Liver (tissue), 9 donors: ENCODE measurements around the gene ZNF304. TPM values are rescaled to one million over a fixed set of nuclear protein-coding genes. Genes with fewer than 3 reads are reported as not detected.

Experiments used
- DNase-seq: peaks from one replicate; pipeline ENCODE4 v3.0.0-alpha.2; 2017; ENCODE audit warnings: low spot score
- H3K27ac ChIP-seq, 2 donors: one replicate each; pipeline ENCODE4 v1.7.0; 2013; ENCODE audit warnings: inconsistent platforms in 2 of 2, low read length in 2 of 2, control low read depth in 1 of 2, low read depth in 1 of 2, mild to moderate bottlenecking in 1 of 2
- H3K27me3 ChIP-seq, 4 donors: one replicate each; pipeline versions ENCODE4 v1.6.1 to v1.7.0; 2013; ENCODE audit warnings: low read length in 3 of 4, inconsistent platforms in 1 of 4, mild to moderate bottlenecking in 1 of 4, moderate library complexity in 1 of 4; ENCODE audit not compliant: control insufficient read depth in 4 of 4, insufficient read depth in 4 of 4
- H3K36me3 ChIP-seq, 4 donors: one replicate each; pipeline versions ENCODE4 v1.6.1 to v1.7.0; 2013; ENCODE audit warnings: low read length in 3 of 4, mild to moderate bottlenecking in 3 of 4, low read depth in 1 of 4, moderate library complexity in 1 of 4; ENCODE audit not compliant: control insufficient read depth in 4 of 4, insufficient read depth in 3 of 4
- H3K4me1 ChIP-seq, 4 donors: one replicate each; pipeline versions ENCODE4 v1.6.1 to v1.7.0; 2013; ENCODE audit warnings: low read length in 3 of 4, mild to moderate bottlenecking in 3 of 4, moderate library complexity in 1 of 4; ENCODE audit not compliant: control insufficient read depth in 4 of 4, insufficient read depth in 4 of 4
- H3K4me3 ChIP-seq, 3 donors: one replicate each; pipeline versions ENCODE4 v1.6.1 to v1.7.0; 2013; ENCODE audit warnings: low read length in 3 of 3, control low read depth in 1 of 3, low read depth in 1 of 3, mild to moderate bottlenecking in 1 of 3
- H3K9ac ChIP-seq, 2 donors: one replicate each; pipeline ENCODE4 v1.7.0; 2013; ENCODE audit warnings: low read length in 2 of 2, mild to moderate bottlenecking in 2 of 2, moderate library complexity in 2 of 2, control low read depth in 1 of 2, low read depth in 1 of 2
- H3K9me3 ChIP-seq, 4 donors: one replicate each; pipeline versions ENCODE4 v1.6.1 to v1.7.0; 2013; ENCODE audit warnings: low read length in 3 of 4; ENCODE audit not compliant: control insufficient read depth in 4 of 4
- ATF3 ChIP-seq: IDR thresholded peaks from 2 replicates; pipeline ENCODE4 v1.6.1; 2016; ENCODE audit warnings: antibody characterized with exemption
- CTCF ChIP-seq: fragments of 150-350 bp; IDR thresholded peaks from 2 replicates; pipeline ENCODE4 v1.5.1; 2017; ENCODE audit warnings: improper control_type of control experiment, low read depth, low read length; ENCODE audit not compliant: missing input control
- EGR1 ChIP-seq, 2 donors: IDR thresholded peaks; 2 replicates each; pipeline ENCODE4 v1.6.1; 2016 to 2018; ENCODE audit warnings: antibody characterized with exemption in 2 of 2, low read depth in 2 of 2
- FOXA2 ChIP-seq: IDR thresholded peaks from 2 replicates; pipeline ENCODE4 v1.6.1; 2016; ENCODE audit warnings: antibody characterized with exemption
- GABPA ChIP-seq, 2 donors: IDR thresholded peaks in 1 of 2; conservative IDR thresholded peaks in 1 of 2; 2 replicates each; pipeline ENCODE4 v1.6.1; 2016; ENCODE audit warnings: antibody characterized with exemption in 2 of 2, mild to moderate bottlenecking in 1 of 2, moderate library complexity in 1 of 2
- HNF4G ChIP-seq: IDR thresholded peaks from 2 replicates; pipeline ENCODE4 v1.6.1; 2016; ENCODE audit warnings: antibody characterized with exemption
- JUND ChIP-seq, 2 donors: IDR thresholded peaks; 2 replicates each; pipeline ENCODE4 v1.6.1; 2016; ENCODE audit warnings: antibody characterized with exemption in 2 of 2
- MAX ChIP-seq: IDR thresholded peaks from 2 replicates; pipeline ENCODE4 v1.6.1; 2016; ENCODE audit warnings: antibody characterized with exemption
- RAD21 ChIP-seq, 2 donors: IDR thresholded peaks; 2 replicates each; pipeline ENCODE4 v1.6.1; 2016; ENCODE audit warnings: antibody characterized with exemption in 2 of 2, mild to moderate bottlenecking in 2 of 2
- RXRA ChIP-seq, 2 donors: IDR thresholded peaks; 2 replicates each; pipeline ENCODE4 v1.6.1; 2017 to 2018; ENCODE audit warnings: antibody characterized with exemption in 2 of 2, mild to moderate bottlenecking in 1 of 2
- SP1 ChIP-seq: IDR thresholded peaks from 2 replicates; pipeline ENCODE4 v1.6.1; 2018; ENCODE audit warnings: antibody characterized with exemption, mild to moderate bottlenecking
- TAF1 ChIP-seq: conservative IDR thresholded peaks from 2 replicates; pipeline ENCODE4 v1.6.1; 2016; ENCODE audit warnings: antibody characterized with exemption, mild to moderate bottlenecking
- ZBTB33 ChIP-seq: IDR thresholded peaks from 2 replicates; pipeline ENCODE4 v1.6.1; 2016; ENCODE audit warnings: antibody characterized with exemption
- WGBS: extraction: QIAGEN DNeasy Blood & Tissue Kit; methylation state at CpG from one replicate; pipeline ENCODE4 v1.1.7; 2013; 5-methylcytosine and 5-hydroxymethylcytosine counted together
- polyA plus RNA-seq, 2 donors: library from polyadenylated mRNA; stranded (reverse) in 1 of 2; unstranded in 1 of 2; fragments of 200-250 nt in 1 of 2; fragments of >200 nt in 1 of 2; fragmentation: Nextera tagmentation in 1 of 2; extraction: Ambion mirVana in 1 of 2; gene quantifications; one replicate each; pipeline versions ENCODE4 v1.2.1 to v1.2.3, GENCODE V29; 2013 to 2015
- total RNA-seq, 2 donors: library from RNA; depleted of rRNA; stranded (reverse); fragments of >200 nt; gene quantifications; one replicate each; pipeline ENCODE4 v1.2.3, GENCODE V29; 2014
- donor health status: healthy.
- donor health status: healthy.
- donor health status: healthy.
- donor health status: healthy.
- donor health status: healthy.

Gene ZNF304
- total and polyA plus RNA-seq, 4 donors: 0.90 to 5.6 (median 2.3) TPM

GRCh38 chr19:57357406-57357805, 6.3 kb downstream of the ZNF304 start:
- no peaks in the 10 kb centered on the region for H3K27me3 ChIP-seq
- H3K36me3 ChIP-seq: peaks cover 7 to 58% (median 53%) of the 10 kb centered on the region in 4 donors
- peaks cover 38 to 66% (median 64%) of the 10 kb centered on the region in 4 donors for H3K9me3 ChIP-seq

GRCh38 chr19:57359300-57359699, 8.2 kb downstream of the ZNF304 start:
- no peak overlapping the region for H3K27ac ChIP-seq
- no peak overlapping the region for H3K9ac ChIP-seq
- no peaks in the 10 kb centered on the region for H3K27me3 ChIP-seq
- peaks cover 7 to 43% (median 40%) of the 10 kb centered on the region in 4 donors for H3K36me3 ChIP-seq
- H3K9me3 ChIP-seq: peaks cover 34 to 55% (median 49%) of the 10 kb centered on the region in 4 donors
- no peak for TF ChIP-seq CTCF
- no peak for TF ChIP-seq EGR1 (IDR thresholded peaks at IDR 0.05; ENCODE audit: low read depth in 2 of 2)
- TF ChIP-seq TAF1: no peak
- TF ChIP-seq ZBTB33: no peak
- no peak for TF ChIP-seq MAX
- no peak for TF ChIP-seq HNF4G
- no peak for TF ChIP-seq GABPA (IDR thresholded peaks at IDR 0.05 in 1 of 2, conservative IDR thresholded peaks at IDR 0.05 in 1 of 2)
- DNase-seq: no peak
- no peak overlapping the region for H3K4me3 ChIP-seq
- H3K4me1 ChIP-seq: peaks cover 0 to 10% (median 8%) of the 10 kb centered on the region in 4 donors

More at GRCh38 chr19:57357406-57357805, 6.3 kb downstream of the ZNF304 start:
- H3K4me3 ChIP-seq: peak overlapping the region in 2 of 3 donors; percentile 47 to 69
- no peak for DNase-seq
- peaks cover 0 to 9% (median 1%) of the 10 kb centered on the region in 4 donors for H3K4me1 ChIP-seq
- no peak overlapping the region for H3K27ac ChIP-seq
- no peak for TF ChIP-seq JUND (IDR thresholded peaks at IDR 0.05)
- no peak for TF ChIP-seq CTCF
- no peak for TF ChIP-seq SP1
- no peak for TF ChIP-seq FOXA2
- no peak for TF ChIP-seq RAD21 (IDR thresholded peaks at IDR 0.05)
- TF ChIP-seq ZBTB33: no peak
- no peak for TF ChIP-seq ATF3
- no peak for TF ChIP-seq RXRA (IDR thresholded peaks at IDR 0.05)
- H3K9ac ChIP-seq: no peak overlapping the region
- WGBS: 97% methylated on average over 5 of the region's 5 CpGs
